PFSK-1 (cell line): ENCODE measurements around the gene SMAD3.

Experiments
- POLR2AphosphoS5 ChIP-seq: IDR thresholded peaks from 2 replicates; pipeline ENCODE4 v1.6.1; 2012; ENCODE audit warnings: low read depth, mild to moderate bottlenecking, control low read depth, low read length, moderate library complexity
- REST ChIP-seq, 2 experiments: IDR thresholded peaks; 2 replicates each; pipeline versions ENCODE4 v1.6.1 to v1.8.0; 2011 to 2012; ENCODE audit warnings: low read depth in 2 of 2, low read length in 2 of 2, control low read depth in 1 of 2, inconsistent platforms in 1 of 2, mild to moderate bottlenecking in 1 of 2, moderate library complexity in 1 of 2; ENCODE audit not compliant: insufficient read depth in 1 of 2
- TAF1 ChIP-seq: IDR thresholded peaks from 2 replicates; pipeline ENCODE4 v1.6.1; 2012; ENCODE audit warnings: low read length, control low read depth, borderline replicate concordance; ENCODE audit not compliant: insufficient read depth

GRCh38 chr15:67195305-67195704 is 129.9 kb downstream of the SMAD3 start:
- TF ChIP-seq REST (IDR thresholded peaks at IDR 0.05; ENCODE audit: insufficient read depth in 1 of 2, low read depth in 2 of 2, low read length in 2 of 2): no peak
- no peak for TF ChIP-seq TAF1
- TF ChIP-seq POLR2AphosphoS5: no peak
